Eye (tissue), 1 donor: Measurements from ENCODE around the gene PNPLA7.

Experiments
- DNase-seq: peaks from one replicate; pipeline ENCODE4 v3.0.0-alpha.2; 2015

The PNPLA7 gene

DNA sequence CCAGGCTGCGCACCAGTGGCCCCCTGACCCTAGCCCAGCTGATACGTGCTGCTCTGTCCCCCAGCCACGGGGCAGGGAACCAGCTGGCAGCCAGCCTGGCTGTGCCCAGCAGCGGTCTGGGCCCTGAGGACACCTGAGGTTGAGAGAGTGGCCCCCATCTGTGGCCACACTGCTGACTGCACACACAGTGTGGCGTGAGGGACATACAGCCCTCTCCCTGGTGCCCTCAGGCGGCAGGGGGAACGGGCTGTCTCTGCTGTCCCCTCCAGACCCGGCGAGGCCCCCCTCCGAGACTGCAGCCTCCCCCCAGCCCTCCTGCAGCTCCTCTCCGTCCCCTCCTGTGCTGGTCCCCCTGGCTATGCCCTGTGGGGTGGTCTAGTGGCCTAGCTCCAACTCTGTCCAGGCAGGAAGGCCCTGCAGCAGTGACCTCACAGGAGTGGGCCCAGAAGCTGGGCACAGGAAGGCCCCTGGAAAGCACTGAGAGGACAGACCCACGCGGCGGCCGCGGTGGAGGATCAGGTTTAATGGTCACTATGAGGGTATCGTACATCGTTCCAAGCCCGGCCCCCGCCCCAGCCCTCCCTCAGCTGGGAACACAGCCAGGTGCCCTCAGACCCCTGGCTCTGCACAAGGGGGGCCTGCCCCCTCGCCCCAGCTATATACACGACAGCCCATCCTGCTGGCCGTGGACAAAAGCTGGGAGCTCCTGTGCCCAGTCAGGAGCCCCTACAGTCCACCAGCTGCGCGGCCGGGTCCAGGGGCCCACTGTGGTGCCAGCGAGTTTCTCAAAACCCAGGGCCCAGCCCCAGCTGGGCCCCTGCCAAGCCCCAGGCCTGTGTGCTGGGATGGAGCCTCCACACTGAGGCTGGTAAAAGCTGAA lies 102.2 kb downstream of the PNPLA7 start:
- DNase-seq: no peak

DNA sequence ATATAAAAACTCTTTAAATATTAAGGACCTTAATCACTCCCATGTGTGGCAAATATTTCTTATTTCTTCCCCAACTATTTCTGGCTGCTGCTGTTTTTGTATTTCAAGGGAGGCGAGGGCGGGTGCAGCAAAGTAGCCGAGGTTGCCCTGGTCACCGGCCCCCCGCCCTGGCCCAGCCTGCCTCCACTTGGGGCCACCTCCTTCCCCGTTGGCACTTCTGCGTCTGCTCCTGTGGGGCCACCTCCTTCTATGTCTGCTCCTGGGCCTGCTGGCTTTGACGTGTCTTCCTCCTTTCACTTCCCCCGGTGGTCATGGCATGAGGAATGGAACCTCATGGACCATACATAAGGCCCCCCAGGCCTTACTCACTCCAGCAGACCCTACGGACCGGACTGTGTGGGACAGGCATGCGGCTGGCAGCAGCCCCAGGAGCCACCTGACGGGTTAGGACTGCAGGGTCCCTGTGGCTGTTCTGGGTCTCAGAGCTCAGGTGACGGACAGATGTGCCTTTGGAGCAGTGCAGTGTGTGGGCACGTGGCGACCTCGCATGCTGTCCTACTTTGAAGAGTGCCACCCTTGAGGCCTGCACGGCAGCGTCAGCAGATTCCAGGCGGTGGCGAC lies 103.2 kb downstream of the PNPLA7 start:
- DNase-seq: no peak

DNA sequence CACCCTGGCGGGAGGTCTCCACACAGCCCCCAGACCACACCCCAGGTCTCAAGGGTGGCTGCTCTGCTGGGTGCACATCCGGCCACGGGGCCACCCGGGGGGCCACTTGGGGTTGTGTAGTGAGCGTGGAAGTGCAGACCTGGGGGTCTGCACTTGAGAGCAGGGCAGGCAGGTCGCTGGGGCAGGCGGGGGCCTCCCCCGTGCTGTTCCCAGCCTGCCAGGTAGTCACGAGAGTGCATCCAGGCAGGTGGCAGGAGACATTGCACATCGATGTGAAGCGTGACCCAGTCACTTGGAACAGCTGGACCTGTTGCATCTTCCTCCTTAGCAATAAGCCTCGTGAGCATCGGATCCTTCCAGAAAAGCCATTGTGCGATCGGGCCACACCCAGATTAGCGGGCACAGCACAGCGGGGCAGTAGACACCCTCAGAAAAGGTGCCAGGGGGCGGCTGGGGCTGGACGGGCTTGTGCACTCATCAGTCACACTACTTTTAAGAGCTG lies 104.2 kb downstream of the PNPLA7 start:
- DNase-seq: no peak

DNA sequence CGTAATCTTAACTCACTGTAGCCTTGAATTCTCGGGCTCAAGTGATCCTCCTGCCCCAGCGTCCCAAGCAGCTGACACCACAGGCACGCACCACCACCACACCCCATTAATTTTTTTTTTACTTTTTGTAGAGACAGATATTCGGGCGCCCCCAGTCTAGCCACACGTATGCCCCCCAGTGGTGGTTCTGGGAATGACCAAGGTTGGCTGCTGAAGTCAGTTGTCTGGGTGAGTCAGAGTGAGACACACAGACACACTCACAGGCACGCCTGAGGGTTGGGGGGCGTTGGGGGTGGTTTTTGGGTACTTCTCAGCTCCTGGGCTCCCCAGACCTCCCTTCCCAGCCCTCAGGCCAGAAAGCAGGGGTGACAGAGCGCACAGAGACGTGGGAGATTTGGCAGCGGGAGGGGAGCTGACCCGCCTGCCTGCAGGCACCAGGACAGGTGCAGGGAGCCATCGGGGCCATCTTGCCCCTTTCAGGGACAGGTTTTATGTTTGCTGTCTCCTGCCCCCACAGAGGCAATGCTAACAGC lies 104.9 kb downstream of the PNPLA7 start:
- DNase-seq: peak; percentile 88

DNA sequence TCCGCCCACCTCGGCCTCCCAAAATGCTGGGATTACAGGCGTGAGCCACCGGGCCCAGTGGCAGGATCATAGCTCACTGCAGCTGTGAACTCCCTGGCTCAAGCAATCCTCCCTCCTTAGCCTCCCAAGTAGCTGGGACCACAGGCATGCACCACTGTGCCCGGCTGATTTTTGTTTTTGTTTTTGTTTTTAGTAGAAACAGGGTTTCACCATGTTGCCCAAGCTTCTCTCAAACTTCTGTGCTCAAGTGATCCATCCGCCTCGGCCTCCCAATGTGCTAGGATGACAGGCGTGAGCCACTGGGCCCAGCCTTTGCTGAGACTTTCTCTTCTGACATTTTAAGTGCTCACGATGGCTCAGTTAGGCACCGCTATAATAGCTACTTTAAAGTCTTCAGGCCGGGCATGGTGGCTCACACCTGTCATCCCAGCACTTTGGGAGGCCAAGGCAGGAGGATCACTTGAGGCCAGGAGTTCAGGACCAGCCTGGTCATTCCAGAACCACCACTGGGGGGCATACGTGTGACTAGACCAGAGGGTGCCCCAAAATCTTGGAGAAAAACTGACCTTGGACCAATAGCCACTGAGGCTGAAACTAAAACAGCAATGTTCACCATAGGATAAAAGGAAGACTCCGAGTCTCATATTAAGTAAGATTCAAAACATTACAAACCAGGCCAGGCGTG lies 106.0 kb downstream of the PNPLA7 start:
- DNase-seq: no peak

DNA sequence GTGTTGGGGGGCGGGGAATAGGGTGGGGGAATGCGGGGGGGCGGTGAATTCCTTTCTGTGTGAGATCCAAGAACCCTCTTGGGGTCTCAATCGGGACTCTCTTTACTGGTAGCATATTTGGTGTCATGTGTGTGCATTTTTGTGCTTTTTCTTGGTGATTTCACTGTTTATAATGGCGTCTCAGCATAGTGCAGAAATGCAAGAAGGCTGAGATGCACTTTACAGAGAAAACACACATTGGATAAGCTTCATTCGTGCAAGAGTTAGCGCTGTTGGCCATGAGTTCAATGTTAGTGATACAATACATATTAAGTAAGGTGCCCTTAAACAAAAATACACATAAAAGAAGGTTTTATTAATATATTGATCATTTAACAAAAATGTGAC lies 108.3 kb downstream of the PNPLA7 start:
- no peak for DNase-seq

DNA sequence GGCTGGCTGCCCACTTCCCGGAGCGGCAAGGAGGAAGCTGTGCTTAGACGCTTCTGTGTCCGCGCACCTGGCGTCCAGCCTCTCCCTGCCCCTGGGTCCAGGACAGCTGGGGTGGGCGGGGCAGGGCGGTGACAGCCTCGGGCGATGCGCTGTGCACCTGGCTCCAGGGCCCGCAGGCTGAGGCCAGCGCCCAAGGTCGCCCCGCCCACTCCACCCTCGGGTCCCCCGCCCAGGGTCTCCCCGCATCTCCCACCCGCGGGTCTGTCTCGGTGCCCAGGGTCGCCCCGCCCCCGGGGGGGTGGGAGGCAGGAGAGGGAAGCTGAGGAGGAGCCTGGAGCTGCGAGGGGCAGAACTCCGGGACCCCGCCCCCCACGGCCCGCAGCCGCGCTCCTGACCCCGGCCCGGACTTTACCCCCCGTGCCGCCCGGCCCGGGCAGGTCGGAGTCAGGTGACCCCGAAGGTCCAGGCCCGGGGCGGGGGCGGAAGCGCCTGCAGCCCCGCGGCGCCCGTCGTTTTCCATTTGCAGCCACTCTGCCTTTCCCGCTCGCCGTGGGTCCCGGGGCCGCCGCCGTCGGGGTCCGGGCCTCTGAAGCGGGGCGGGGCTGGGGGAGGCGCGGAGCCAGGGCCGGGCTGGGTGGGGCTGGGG lies 108.8 kb downstream of the PNPLA7 start, which contains the start of gene ENTPD8:
Gene ENTPD8, minus strand, starts transcription at position 69 of the 646 bp plus-strand sequence. CDS start 3,072 bp downstream, outside the sequence.
- DNase-seq: peak; percentile 76

DNA sequence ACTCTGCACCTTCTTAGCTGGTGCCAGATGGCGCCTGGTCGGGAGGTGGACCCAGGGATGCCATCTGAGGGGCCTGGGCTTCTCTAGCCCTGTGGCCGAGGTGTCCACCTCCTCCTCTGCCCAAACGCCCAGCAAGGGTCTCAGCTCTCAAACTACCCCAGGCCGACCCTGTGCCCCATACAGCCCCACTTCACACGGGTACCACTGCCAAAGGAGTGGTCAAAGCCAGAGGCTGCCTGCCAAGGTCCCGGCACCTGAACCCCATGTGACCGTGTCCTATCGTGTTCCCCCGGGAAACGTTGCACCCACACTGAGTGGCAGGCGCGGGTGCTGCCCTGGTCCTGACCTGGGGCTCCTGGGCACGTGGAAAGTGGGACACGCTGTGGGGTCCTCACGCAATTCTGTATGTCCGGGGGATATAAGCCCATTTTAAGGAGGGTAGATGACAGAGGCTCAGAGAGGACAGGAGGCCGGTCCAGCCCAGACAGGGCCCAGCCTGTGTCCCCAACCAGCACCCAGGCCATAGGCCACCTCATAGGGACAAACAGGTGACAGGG lies 111.0 kb downstream of the PNPLA7 start:
- DNase-seq: no peak

DNA sequence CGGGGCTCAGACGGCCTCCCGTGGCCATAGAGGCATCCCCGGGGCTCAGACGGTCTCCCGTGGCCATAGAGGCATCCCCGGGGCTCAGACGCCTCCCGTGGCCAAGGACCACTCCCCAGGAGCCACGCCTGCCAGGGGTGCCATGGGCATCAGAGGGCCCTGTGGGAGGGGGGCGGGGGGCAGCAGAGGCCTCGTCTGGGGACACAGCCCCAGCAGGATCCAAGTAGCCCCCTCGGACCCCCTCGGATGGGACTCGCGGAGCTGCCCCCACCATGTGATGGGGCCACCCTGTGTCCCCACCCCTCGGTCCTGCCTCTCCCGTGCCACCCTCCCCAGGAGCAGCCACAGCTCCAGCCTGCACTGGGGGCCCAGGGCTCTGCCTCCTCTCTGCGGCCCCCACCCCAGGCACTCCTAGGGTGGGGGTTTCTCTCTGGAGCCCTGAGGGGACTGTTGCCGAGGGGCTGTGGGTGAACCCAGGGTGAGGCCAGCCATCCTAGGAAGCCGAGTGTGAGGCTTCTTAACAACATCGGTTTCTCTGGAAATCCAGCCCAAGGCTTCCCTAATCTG lies 111.5 kb downstream of the PNPLA7 start:
- no peak for DNase-seq

DNA sequence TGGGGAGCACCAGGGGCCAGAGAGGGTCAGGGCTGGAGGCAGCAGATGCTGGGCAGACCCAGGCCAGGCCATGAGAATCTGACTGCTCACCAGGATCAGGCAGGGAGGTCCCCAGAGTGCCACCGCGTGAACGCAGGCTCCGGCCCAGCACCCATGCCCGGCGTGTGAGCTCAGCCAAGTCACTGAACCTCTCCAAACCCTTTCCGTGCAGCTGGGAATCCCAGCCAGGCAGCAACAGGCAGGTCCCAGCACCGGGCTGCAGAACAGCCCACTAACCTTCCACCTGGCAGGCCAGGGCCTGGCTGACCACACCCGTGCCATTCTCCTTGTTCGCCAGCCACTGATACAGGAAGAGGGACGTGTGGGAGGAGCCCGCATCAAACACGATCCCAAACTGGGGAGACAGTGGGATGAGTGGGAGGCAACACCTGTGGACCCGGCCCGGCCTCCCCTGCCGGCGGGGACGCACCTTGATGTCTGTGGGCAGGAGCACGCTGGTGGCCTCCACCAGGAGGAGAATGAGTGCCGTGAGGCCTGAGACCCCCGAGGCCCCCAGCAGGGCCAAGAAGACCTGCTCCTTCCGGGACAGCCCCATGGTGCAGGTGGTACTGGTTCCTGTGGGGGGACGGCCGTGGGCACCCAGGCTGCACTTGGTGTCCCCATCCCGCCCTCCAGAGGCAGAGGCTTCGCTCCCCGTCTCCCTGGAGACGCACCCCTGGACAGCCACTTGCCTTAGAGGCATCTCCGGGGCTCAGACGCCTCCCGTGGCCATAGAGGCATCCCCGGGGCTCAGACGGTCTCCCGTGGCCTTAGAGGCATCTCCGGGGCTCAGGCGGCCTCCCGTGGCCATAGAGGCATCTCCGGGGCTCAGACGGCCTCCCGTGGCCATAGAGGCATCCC lies 112.3 kb downstream of the PNPLA7 start:
- no peak for DNase-seq

DNA sequence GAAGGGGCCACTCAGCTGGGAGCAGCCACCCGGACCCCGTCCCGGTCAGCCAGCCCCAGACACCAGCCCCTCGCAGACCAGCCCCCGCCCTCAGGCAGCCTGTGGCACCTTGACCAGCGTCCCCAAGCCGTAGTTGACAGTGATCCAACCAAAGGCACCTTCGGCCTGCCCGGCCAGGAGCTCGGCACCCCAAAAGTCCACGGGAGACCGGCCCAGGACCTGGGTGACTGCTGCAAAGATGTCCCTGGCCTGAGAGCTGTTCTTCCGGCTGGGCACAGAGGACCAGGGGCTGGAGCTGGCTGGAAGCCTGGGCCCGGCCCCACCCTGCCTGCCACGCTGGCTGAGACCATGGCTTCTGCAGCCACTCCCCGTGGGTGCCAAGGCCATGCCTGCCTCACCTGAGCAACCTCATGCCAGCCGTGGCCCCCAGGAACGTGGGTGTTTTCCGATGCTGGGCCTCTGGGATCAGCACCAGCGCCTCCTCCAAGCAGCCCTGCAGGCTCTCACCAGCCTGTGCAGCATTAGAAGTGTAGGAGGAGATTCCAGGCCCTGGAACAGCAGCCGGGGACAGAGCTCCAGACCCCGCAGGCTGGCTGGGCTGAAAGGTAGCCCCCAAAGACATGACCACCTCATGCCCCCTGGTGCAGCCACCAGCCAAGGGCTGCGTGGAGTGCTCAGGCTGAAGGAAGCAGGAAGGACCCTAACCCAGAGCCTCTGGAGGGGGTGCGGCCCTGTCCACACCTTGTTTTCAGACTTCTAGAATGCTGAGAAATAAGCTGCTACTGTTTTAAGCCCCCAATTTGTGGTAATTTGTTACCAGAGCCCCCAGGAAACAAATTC lies 113.2 kb downstream of the PNPLA7 start:
- no peak for DNase-seq

DNA sequence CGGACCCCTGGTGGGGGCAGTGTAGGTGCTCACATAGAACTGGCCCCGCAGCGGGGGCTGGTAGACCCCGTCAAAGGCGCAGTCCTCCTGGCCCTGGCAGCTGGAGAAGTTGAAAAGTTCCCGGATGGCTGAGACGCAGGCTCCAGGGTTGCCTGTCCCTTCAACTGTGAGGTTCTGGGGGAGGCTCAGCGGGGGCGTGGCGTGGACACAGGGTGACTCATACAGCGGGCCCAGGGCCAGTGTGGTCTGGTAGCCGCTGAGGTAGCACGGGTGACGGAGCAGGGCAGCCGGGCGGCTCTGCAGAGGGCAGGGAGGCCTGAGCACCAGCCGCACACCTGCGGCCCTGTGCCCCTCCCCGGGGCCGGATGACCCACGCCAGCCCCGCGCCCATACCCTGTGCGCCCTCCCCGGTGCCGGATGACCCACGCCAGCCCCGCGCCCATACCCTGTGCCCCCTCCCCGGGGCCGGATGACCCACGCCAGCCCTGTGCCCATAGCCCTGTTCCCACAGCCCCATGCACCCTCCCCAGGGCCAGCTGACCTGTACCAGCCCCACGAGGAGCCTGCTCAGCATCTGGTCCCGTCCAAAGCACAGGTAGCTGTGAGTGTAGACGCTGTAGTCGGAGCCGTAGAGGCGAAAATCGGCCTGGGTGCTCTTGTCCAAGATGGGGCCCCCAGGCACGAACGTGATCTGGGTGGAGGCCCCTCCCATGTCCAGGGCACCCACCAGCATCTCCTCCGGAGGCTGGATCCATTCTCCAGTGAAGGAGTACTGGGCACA lies 114.0 kb downstream of the PNPLA7 start:
- DNase-seq: no peak

DNA sequence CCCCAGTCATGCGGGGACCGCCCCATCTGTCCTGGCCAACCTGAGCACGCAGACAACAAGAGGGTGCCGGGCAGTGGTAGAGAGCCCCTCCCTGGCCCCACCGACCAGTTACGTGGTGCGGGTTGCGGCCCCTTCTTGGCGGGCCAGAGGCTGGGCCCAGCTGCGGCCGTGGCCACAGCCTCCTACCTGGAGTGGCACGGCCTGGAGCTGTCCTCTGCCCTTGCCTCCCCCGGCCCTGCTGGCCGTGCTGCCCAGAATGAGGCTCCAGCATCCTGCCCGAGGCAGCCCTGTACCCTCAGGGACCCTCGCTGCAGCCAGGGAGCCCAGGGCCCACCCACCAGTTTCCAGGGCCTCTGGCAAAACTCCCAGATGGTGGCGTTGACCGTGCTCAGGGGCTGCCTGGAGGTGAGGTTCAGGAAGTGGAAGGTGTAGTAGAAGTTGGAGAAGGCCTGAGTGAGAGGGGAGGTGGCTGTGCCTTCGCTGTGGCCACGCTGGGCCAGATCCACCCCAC lies 114.8 kb downstream of the PNPLA7 start:
- DNase-seq: no peak

DNA sequence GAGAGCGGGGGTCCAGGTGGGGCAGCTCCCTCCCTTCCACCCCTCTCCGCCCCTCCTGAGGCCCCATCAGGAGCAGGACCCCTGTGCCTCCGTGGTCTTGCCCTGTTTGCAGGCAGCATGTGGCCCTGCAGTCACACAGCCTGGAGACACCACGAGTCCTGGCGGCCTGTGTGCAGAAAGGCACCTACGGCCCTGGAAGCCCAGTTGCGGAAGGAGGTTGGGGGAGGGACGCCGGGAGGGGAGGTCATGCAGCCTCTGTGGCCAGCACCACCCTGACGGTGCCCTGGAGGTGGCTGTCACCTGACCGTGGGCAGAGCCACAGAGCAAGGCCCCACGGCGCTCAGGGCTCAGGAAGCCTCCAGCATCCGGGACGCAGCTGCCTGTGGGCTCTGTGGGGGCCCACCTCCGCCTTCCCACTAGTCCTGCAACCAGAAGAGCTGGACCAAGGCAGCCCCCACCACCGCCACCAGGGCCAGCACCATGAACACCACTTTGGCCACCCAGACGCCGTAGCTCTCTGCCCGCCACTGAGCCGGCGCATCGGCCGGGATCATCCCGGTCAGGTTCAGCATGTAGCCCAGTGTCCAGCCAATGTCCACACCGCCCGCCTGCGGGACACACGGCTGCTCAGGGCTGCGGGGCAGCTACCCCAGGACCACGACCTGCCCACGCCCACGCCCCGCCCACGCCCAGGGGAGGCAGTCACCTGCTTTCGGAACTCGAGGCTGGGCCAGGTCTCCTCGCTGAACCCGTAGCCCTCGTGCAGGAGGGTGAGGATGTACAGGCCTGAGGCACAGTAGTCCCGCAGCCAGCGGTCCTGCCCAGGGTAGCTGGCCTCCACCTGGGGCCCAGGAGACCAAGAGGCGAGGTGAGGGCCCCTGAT lies 115.5 kb downstream of the PNPLA7 start:
- no peak for DNase-seq

DNA sequence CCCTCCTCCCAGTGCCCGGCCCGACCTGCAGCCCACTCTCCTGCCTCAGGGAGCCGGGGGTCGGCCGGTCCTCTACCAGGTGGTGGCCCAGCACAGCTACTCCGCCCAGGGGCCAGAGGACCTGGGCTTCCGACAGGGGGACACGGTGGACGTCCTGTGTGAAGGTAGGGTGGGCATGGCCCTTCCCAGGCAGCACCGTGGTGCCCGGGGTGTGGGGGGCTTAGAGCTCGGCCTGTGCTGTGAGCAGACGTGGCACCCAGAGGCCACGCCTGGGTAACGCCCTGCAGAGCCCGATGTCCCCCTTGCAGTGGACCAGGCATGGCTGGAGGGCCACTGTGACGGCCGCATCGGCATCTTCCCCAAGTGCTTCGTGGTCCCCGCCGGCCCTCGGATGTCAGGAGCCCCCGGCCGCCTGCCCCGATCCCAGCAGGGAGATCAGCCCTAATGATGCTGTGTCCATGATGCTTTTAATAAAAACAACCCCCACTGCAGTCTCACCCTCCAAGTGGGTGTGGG lies 116.2 kb downstream of the PNPLA7 start:
- DNase-seq: no peak

DNA sequence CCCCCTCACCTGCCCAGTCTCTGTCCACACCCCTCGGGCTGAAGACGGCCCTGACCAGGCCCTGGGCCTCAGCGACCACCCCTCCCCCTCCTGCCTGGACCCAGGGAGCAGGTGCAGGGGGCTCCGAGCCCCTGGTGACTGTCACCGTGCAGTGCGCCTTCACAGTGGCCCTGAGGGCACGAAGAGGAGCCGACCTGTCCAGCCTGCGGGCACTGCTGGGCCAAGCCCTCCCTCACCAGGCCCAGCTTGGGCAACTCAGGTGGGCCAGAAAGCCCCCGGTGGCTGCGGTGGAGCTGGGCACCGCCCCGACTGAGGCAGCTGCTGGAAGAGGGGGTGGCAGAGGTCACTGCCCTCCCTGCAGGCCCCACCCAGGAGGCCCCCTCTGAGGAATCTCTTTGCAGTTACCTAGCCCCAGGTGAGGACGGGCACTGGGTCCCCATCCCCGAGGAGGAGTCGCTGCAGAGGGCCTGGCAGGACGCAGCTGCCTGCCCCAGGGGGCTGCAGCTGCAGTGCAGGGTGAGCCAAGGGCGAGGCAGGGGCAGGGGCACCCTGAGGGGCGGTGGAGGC lies 116.8 kb downstream of the PNPLA7 start:
- no peak for DNase-seq

DNA sequence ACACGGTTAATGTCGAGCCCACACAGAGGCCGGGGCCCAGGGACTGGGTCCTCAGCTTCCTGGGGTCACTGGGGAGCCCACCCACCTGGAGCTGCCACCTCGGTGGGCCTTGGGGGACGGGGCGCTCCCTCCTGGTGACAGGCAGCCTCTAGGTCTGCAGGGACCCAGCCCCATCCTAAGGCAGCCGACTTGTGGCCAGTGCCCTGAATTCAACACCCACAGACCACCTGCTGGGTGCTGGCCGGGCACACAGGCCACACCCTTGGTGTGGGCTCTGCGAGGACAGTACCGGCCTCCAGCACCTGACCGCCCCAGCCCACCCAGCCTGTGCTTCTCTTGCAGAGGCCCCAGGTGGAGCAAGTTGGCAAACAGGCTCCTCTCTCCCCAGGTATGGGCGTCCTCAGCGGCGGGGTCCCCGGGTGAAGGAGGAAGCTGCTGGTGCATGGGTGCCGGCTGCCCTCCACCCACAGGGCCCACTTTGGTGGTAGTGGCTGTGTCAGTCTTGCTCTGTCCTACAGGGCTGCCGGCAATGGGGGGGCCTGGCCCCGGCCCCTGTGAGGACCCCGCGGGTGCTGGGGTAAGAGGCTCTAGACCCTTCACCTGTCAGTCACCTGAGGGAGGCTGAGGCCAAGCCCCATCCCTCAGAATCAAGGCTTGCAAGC lies 117.4 kb downstream of the PNPLA7 start:
- DNase-seq: no peak
